Myocyte (in vitro differentiated cells): ENCODE measurements around the gene PKLR. TPM values are rescaled to one million over a fixed set of nuclear protein-coding genes. Genes with fewer than 3 reads are reported as not detected.
"Not testable (repeated sequence)": the region's sequence is repeated elsewhere in the genome, so short reads cannot be mapped to it uniquely, and the experiment has no call there.

Experiments used
- DNase-seq: peaks from one replicate; pipeline ENCODE4 v3.0.0-alpha.2; 2012; ENCODE audit warnings: low read depth
- total RNA-seq: library from RNA; depleted of rRNA; stranded (reverse); fragments of >200 nt; gene quantifications from 2 replicates; pipeline ENCODE4 v1.2.3, GENCODE V29; 2014

The PKLR gene
- total RNA-seq, 1 donor from 2014 or later = not detected

- peak; percentile 40 for DNase-seq
Measured at GRCh38 chr1:155256058-155256852, 45.0 kb downstream of the PKLR start.

GRCh38 chr1:155255243-155256007 is 45.8 kb downstream of the PKLR start, which contains the start of gene ENTREP3:
Gene ENTREP3, minus strand, starts transcription at chr1:155255483. Its CDS starts 606 bp downstream, at chr1:155254877.
- DNase-seq = peak; percentile 92

GRCh38 chr1:155254714-155255242 is 46.5 kb downstream of the PKLR start:
- peak; percentile 45 for DNase-seq

GRCh38 chr1:155254228-155254713 is 47.0 kb downstream of the PKLR start:
- DNase-seq = peak; percentile 58

GRCh38 chr1:155253797-155254196 is 47.4 kb downstream of the PKLR start:
- DNase-seq = no peak

GRCh38 chr1:155253208-155253607 is 48.0 kb downstream of the PKLR start:
- DNase-seq = no peak

GRCh38 chr1:155251566-155251965 is 49.7 kb downstream of the PKLR start:
- no peak for DNase-seq

- peak; percentile 93 for DNase-seq
Measured at GRCh38 chr1:155250633-155251449, 50.4 kb downstream of the PKLR start.

- DNase-seq = no peak
Measured at GRCh38 chr1:155250246-155250632, 51.0 kb downstream of the PKLR start.

- DNase-seq = no peak
Measured at GRCh38 chr1:155247667-155248553, 53.3 kb downstream of the PKLR start.

GRCh38 chr1:155246796-155247195 is 54.4 kb downstream of the PKLR start:
- not testable (repeated sequence) for DNase-seq

- no peak for DNase-seq
Measured at GRCh38 chr1:155245163-155245524, 56.1 kb downstream of the PKLR start.

GRCh38 chr1:155244368-155245162 is 56.7 kb downstream of the PKLR start:
- DNase-seq = peak; percentile 100

- no peak for DNase-seq
Measured at GRCh38 chr1:155242805-155243358, 58.4 kb downstream of the PKLR start.

- no peak for DNase-seq
Measured at GRCh38 chr1:155241841-155242264, 59.4 kb downstream of the PKLR start.

GRCh38 chr1:155241069-155241679 is 60.1 kb downstream of the PKLR start:
- peak; percentile 81 for DNase-seq
